Stimulated activated CD8-positive, alpha-beta memory T cell treated with anti-CD3 and anti-CD28 coated beads, Interleukin-7, amount 100 ng/mL, for 4 hours (primary cell): ENCODE measurements around the gene SLFN5.
"Not testable (repeated sequence)": the region's sequence is repeated elsewhere in the genome, so short reads cannot be mapped to it uniquely, and the experiment has no call there.

Experiments
- DNase-seq, 2 donors: peaks; one replicate each; pipeline ENCODE4 v3.0.0-alpha.2; 2020; ENCODE audit warnings: low read depth in 2 of 2

Gene SLFN5

DNA sequence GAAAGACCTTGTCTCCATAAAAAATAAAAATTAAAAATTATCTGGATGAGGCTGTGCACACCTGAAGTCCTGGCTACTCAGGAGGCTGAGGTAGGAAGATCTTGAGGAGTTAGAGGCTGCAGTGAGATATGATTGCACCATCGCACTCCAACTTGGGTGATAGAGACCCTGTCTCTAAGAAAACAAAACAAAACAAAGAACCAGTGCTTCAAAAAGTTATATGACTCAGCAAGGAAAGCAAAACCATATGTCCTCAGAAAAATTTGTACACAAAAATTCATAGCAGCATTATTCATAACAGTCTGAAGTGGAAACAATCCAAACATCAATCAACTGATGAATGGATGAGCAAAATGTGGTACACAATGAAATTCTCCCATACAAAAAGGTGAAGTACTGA lies 48.9 kb downstream of the SLFN5 start:
- no peak for DNase-seq

DNA sequence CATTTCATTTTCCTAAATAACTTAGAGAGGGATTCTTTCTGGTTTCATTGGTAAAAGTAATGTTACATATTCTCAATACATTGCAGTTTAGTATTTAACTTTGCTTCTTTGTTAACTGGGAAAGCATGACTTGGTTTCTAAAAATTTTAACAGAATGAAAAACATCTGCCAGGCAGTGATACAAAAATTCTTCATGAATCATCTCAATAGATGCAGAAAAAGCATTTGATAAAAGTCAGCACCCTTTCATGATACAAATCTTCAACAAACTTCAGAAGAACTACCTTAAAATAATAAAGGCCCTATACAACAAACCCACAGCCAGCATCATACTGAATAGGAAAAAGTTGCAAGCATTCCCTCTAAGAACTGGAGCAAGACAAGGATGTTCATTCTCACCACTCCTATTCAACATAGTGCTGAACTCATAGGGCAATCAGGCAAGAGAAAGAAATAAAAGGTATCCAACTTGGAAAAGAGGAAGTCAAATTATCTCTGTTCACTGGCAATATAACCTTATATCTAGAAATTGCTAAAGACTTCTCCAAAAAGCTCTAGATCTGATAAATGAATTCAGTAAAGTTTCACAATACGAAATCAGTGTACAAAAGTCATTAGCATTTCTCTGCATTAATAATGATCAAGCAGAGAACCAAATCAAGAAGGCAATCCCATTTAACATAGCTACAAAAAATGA lies 50.4 kb downstream of the SLFN5 start:
- no peak for DNase-seq

- no peak for DNase-seq
These were observed 51.9 kb downstream of the SLFN5 start for GRCh38 chr17:35294756-35295155.

GRCh38 chr17:35295686-35296085 lies 52.8 kb downstream of the SLFN5 start:
- no peak for DNase-seq

GRCh38 chr17:35297666-35298065 lies 54.8 kb downstream of the SLFN5 start:
- no peak for DNase-seq

DNA sequence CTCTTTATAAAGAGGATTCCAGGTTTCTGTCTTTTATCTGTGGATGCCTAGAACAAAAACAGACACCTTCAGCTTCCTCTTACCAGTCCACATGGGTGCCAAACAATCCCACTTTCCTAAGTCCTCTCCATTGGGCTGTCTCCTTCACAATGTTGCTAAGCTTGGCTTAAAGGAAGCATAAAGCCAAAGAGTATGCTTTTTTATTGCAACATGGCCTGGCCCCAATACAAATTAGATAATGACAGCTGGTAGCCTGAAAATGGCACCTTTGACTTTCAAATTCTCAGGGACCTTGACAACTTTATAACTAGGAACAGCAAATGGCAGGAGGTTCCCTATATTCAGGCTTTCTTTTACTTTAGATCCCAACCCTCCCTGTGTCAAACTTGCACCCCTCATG lies 55.8 kb downstream of the SLFN5 start:
- DNase-seq = no peak

- no peak for DNase-seq
These were observed 56.3 kb downstream of the SLFN5 start for GRCh38 chr17:35299135-35299534.

- DNase-seq = not testable (repeated sequence)
These were observed 66.5 kb downstream of the SLFN5 start for GRCh38 chr17:35309345-35309744.

DNA sequence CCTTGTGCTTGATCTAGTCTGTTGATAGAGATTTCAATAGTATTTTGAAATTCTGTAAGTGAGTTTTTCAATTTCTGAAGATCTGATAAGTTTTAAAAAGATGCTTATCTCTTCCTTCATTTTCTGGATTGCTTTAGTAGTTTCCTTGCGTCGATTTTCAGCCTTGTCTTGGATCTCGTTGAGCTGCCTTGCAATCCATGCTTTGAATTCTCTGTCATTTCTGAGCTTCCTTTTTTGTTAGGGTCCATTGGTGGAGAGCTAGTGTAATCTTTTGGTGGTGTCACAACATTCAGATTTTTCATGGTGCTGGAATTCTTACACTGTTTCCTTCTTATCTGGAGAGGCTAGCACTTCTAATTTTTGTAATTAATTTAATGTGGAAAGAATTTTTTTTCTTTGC lies 69.5 kb downstream of the SLFN5 start:
- no peak for DNase-seq

GRCh38 chr17:35312790-35313711 lies 70.2 kb downstream of the SLFN5 start:
- peak; percentile 76 to 86 for DNase-seq

- peak in 1 of 2 donors; percentile 5 for DNase-seq
These were observed 71.1 kb downstream of the SLFN5 start for GRCh38 chr17:35313875-35314409.

DNA sequence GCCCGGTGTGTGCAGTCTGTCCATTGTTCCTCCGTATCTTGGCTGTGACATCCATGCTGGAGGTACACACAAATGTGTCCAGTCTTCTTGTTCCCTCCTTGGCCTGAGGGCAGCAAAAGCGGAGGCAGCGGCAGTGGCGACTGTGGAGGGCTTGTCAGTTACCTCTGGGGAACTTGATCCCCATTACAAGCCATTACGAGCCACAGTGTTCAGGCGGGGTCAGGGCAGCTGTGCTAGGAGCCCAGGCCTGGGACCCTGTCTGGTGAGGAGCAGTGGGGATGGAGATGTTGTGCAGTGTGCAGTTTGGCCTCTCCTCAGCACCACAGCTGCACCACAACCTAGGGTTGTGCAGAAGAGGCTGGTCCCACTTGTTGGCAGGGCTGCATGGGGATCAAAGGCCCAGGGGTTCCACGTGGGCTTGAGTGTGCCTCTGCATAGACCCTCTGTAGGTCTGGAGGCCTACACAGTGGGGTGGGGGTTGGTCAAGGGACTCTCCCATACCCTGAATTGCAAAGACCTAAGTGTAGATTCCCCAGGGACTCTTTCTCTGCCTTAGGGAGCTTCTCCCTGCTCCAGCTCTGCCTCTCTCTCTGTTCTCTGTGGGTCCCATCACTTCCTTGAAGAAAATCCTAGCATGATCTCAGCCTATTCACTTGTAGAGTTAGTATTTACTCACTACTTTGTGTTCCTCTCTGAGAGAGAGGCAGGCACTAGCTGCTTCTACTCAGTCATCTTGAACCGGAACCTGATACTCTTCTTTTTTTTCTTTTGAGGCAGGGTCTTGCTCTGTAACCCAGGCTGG lies 71.7 kb downstream of the SLFN5 start:
- DNase-seq = no peak

- DNase-seq = no peak
These were observed 72.4 kb downstream of the SLFN5 start for GRCh38 chr17:35315283-35315682.

DNA sequence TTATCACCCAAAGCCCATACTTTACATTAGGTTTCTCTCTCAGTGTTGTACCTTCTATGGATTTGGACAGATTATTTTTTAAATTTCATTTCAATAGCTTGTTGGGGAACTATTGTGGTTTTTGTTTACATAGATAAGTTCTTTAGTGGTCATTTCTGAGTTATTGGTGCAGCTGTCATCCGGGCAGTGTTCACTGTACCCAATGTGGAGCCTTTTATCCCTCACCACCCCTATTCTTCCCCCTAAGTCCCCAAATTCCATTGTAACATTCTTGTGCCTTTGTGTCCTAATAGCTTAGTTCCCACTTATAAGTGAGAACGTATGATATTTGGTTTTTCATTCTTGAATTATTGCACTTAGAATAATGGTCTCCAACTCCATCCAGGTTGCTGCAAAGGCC lies 73.1 kb downstream of the SLFN5 start:
- no peak for DNase-seq

DNA sequence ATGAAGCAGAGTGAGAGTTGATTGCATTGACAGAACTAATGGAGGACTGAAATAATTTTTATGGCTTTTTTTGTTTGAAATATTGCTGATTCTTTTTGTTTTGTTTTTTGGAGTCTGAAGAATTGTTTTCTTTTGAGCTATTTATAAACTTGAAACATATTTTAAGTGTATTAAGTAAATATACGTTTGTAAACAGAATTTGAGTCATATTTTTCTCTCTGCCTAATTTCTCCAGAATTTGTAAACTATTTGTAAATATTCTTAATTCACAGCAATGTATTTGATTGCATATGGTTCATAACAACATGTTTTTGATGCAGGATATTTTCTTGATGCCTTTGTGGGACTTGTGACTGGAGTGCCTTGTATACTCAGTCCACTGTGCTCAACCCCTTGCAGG lies 79.9 kb downstream of the SLFN5 start:
- no peak for DNase-seq
